Measurements from ENCODE around the gene SAFB2.

- no peak for TF ChIP-seq CHD2 (IDR thresholded peaks at IDR 0.05; ENCODE audit: low read length, partially characterized antibody)
- TF ChIP-seq RCOR1 (IDR thresholded peaks at IDR 0.05; ENCODE audit: low read length), result no peak
- TF ChIP-seq TCF12 (IDR thresholded peaks at IDR 0.05), result no peak
Measured at GRCh38 chr19:5558101-5558621, 64.4 kb downstream of the SAFB2 start.
